GM13976 (cell line): Measurements from ENCODE around the gene RAB36.

Source experiments
- DNase-seq: peaks from one replicate; pipeline ENCODE4 v3.0.0; 2012; ENCODE audit warnings: low spot score
- CTCF ChIP-seq: IDR thresholded peaks from 2 replicates; pipeline ENCODE4 v1.5.1; 2012; ENCODE audit warnings: borderline replicate concordance, mild to moderate bottlenecking; ENCODE audit not compliant: insufficient read depth; ENCODE audit errors: extremely low read depth, missing control alignments, control extremely low read depth
- in situ Hi-C: fragments of 300-500 bp; cut with MboI; formaldehyde crosslinking; loops from one replicate; pipeline ENCODE4 v1.12.0; 2022; ENCODE audit warnings: low sequenced_read_pairs, mixed read lengths, inconsistent platforms; ENCODE audit not compliant: unreplicated experiment

The RAB36 gene

GRCh38 chr22:23113067-23113846 lies 32.0 kb upstream of the RAB36 start:
- TF ChIP-seq CTCF, result no peak
- no peak for DNase-seq
- in situ Hi-C loops, result no loop called here

- no peak for DNase-seq
- in situ Hi-C loops, result no loop called here
- TF ChIP-seq CTCF, result no peak
Measured at GRCh38 chr22:23113847-23114720, 31.2 kb upstream of the RAB36 start.

GRCh38 chr22:23114721-23115020 lies 30.6 kb upstream of the RAB36 start:
- in situ Hi-C loops, result no loop called here
- DNase-seq, result no peak
- no peak for TF ChIP-seq CTCF

- no peak for DNase-seq
- in situ Hi-C loops, result no loop called here
- TF ChIP-seq CTCF, result no peak
Measured at GRCh38 chr22:23115369-23115768, 29.9 kb upstream of the RAB36 start.

- TF ChIP-seq CTCF, result no peak
- no peak for DNase-seq
- in situ Hi-C loops, result no loop called here
Measured at GRCh38 chr22:23115825-23116494, 29.3 kb upstream of the RAB36 start.

- no peak for DNase-seq
- no peak for TF ChIP-seq CTCF
- in situ Hi-C loops, result no loop called here
Measured at GRCh38 chr22:23116506-23117263, 28.6 kb upstream of the RAB36 start.
